GM12874 (cell line): Measurements from ENCODE around the gene MRE11.

Experiments
- CTCF ChIP-seq: IDR thresholded peaks from 2 replicates; pipeline ENCODE4 v1.5.1; 2011; ENCODE audit warnings: low read depth, mild to moderate bottlenecking, control low read depth, low read length, moderate library complexity; ENCODE audit not compliant: insufficient read depth

The MRE11 gene

GRCh38 chr11:94400457-94400838 lies 93.2 kb downstream of the MRE11 start:
- TF ChIP-seq CTCF: no peak

- no peak for TF ChIP-seq CTCF
Observed at GRCh38 chr11:94400050-94400449, 93.6 kb downstream of the MRE11 start.

GRCh38 chr11:94398101-94398500 lies 95.5 kb downstream of the MRE11 start:
- no peak for TF ChIP-seq CTCF

- TF ChIP-seq CTCF: no peak
Observed at GRCh38 chr11:94396282-94396681, 97.4 kb downstream of the MRE11 start.

- TF ChIP-seq CTCF: no peak
Observed at GRCh38 chr11:94379613-94380012, 114.0 kb downstream of the MRE11 start.

GRCh38 chr11:94376841-94377240 lies 116.8 kb downstream of the MRE11 start:
- TF ChIP-seq CTCF: no peak
